UCSD-AML1 (cell line): ENCODE data around the gene DCAF6.
"Not testable (repeated sequence)": the region's sequence is repeated elsewhere in the genome, so short reads cannot be mapped to it uniquely, and the experiment has no call there.

Experiments
- DNase-seq: peaks from one replicate; lab custom pipeline; 2025; ENCODE audit not compliant: unreplicated experiment; lab: John Stamatoyannopoulos, UW

Gene DCAF6

DNA sequence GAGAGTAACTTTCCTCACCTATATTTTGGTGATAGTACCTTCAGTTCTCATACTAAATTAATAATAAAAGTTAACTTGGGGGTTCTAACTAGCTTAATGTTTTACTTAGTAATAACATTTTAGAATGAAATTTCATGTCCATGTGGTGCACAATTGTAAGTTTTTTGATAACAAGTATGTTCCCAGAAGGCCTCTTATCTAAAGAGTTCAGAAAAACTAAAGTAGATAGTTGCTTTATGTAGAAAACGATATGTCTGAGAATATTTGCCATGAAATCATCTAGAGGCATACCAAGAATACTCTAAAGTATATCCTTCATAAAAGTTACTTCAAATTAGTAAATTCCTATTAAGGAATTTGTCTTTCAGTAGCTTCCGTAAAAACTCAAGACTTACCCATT, 12.4 kb upstream of the DCAF6 start:
- no peak for DNase-seq

DNA sequence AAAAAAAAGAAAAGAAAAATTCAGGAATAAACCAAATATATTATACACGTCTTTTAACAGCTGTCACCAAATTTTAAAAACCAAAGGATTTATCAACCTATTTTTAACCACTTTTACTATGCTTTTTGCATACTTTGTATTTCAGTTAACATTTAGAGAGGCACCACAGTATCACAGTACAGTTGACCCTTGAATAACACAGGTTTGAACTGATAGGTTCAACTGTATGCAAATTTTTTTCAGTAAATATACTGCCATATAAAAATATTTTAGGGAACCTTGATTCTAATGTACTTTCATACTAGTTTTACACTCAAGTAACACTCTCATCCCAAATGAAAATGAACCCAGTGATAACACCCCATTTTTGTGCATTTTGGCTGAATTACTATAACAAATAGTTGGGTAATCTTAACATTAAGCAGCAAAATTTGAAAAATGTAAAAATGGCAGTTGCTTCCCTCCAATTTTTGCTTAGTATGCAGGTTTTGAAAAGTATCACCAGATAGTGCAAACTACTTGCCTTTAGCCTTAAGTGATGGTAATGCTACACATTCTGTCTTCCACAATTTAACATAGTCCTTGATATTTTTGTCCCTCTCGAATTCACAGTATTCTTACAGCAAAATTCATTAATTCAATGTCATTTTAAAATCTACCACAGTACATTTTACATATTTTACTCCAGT, 11.8 kb upstream of the DCAF6 start:
- DNase-seq = no peak

DNA sequence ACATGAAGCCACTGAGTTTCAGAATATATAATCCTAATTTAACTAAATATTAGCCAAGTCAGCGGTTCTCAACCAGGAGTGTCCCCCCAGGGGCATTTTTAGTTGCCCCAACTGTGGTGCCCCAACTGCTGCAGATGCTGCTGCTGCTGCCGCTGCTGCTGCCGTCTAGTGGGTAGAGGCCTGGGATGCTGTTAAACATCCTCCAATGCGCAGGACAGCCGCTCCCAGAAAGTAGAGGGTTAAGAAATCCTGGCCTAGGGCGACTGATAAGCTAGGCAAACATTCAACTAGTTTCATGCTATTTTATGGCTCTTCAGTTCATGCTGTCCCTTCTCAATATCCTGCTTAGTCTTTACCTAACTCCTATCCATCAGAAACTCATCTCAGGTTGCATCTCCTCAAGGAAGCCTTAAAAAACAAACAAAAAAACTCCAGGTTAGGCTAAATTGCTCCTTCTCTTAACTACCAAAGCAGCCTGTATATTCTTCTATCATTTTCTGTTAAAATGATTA, 9.9 kb upstream of the DCAF6 start:
- no peak for DNase-seq

DNA sequence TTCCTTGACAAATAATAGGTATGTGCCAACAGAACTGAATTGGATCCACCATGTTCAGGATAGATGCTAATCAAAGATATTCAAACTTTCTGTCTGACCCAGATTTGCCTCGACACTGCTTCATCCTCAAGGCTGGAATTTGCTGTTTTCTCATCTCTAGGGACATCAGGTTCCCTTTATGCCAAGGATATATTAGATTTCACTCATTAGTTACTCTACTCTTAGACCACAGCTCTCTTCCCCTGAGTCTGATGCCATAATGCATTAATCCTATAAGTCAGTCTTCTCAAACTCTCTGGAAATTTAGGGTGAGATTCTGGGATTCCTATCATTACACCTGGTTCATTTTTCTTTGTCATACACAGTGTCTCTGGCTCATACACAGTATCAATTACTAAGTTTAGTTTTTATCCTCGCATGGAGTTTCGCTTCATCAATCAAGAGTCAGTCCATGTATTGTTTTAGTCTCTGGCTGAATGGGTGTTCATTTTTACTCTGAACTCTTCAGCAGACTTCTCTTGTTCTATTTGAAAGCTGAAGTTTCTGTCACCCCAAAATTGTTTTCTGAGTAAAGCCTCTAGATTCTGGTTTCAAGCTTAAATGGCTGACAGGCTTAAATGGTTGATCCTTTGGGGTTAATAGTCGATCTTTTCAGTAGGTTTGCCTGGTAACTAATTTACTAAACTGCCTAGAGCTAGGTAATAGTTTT, 9.3 kb upstream of the DCAF6 start:
- DNase-seq = no peak

DNA sequence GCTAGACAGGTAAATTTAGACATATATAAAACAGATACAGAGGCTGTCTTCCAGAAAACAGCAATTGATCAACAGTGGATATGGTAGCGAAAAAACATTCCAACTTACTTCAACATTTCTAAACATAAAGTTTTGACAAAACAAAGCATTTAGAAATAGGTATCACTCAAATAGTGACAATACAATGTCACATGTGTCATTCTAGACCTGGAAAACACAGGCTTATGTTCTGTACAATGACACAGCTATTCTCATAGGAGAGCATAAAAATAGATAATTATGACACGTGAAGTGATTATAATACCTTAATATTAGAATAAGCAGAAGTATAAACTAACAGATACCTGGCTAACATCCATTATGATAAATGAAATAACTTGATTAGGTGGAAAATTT, 8.0 kb upstream of the DCAF6 start:
- no peak for DNase-seq

DNA sequence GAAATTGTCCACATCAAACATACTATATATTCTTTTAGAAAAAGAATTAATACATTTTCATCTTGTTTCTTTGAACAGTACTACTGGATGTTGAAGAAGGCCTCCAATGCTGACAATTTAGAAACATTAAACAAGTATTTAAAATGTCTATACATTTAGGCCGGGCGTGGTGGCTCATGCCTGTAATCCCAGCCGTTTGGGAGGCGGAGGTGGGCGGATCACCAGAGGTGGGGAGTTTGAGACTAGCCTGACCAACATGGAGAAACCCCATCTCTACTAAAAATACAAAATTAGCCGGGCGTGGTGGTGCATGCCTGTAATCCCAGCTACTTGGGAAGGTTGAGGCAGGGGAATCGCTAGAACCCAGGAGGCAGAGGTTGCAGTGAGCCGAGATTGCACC, 7.6 kb upstream of the DCAF6 start:
- DNase-seq = not testable (repeated sequence)

DNA sequence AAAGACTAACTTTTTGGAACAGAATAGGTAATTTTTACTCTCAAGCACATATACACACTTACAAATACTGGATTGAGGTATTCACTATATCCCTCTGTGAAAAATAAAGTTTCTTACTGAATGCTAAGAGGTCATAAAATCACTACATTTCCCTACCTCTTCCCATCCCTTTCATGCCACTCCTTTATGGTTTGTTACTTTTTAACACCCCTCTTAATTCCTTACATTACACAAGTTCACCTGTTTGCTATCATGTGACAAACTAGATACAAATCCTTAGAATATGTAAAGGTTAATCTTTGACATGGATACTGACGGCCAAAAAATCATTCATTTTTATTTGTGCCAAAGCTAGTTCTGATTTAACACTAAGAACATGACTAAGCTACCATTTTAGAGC, 6.8 kb upstream of the DCAF6 start:
- no peak for DNase-seq

DNA sequence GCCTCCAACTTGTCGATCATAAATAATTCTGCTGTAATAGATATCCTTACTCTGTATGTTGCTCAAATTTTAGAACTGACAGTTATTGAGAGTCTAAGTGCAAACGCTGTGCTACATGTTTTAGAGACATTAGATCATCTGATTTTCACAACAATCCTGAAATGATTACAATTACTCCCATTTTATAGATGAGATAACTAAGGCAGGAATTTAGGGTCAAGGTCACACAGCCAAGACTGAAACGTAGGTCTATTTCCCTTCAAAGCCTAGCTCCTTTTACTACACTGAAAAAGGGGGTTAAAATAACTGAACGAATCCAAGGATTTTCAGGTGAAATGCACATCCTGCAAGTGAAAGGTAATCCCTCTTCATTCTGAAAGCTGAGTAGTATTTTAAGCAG, 2.7 kb upstream of the DCAF6 start:
- DNase-seq = no peak

DNA sequence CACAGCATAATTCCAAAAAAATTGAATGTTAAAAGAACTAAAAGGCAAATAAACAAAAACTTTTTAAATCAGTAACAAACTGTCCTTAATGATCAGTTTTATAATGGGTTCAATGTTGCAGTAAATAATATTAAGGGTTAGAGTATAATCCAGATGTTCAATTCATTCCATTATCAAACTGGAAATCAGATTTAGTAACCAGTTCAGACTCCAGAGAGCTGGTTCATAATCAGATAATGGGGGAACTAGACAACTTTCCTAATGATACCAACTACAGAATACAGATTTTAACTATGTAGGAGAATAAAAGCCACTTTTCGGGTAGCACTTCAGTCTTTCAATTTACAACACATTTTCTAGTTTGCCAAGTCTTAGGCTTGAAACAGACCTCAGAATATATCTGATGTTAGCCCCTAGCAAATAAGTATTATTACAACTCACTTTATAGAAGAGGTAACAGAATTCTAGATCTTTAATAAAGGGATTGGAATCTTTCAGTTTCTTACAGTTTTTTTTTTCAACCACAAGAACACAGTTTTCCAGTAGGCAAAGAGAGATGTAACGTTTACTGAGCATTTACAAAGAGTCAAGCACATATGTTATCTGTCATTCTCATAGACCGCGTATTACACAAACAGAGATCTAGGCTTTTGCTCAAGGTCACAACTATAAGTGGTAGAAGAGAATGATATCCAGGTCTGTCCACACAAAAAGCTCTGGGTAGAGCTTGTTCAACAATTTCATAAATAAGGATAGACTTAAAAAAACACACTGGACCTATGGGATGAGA, 1.9 kb upstream of the DCAF6 start:
- no peak for DNase-seq

DNA sequence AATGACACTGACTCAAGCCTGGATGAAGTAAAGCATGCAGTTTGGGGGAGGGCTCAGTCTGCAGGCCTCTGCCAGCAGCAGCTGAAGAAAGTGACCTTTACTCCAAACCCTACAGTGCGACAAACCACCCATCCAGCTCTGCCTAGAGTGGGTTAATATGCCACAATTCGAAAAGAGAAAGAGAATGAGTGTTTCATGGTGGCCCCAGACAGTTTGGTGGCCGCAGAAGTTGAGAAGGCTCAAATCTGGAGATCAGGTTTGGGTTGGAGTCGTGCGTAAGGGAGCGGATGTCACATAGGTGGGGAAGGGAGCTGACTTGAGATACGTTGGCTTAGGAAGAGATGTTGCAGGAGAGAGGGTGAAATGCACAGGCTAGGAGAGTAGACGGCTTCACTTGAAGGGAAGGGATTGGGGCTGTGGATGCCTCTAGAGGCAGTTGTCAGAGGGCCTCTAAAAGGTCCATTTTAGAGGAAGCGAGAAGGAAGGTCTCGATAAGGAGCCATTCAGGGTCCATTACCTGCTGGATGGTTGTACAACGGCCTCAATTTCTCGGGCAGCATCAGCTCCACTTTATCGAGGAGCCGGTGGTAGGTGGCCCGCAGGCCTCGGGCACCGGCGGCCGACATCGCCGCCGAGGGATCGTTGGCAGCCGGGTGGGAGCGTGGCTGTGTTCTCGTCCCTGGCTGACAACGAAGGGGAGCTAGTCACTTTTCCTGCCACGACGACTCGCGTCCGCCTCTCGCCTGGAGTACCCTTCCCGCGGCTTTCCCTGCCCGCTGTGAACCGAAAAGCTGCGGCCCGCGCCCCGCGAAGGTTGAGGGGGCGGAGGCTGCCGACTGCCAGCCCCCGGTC, 1.0 kb upstream of the DCAF6 start:
- DNase-seq = peak; percentile 62

DNA sequence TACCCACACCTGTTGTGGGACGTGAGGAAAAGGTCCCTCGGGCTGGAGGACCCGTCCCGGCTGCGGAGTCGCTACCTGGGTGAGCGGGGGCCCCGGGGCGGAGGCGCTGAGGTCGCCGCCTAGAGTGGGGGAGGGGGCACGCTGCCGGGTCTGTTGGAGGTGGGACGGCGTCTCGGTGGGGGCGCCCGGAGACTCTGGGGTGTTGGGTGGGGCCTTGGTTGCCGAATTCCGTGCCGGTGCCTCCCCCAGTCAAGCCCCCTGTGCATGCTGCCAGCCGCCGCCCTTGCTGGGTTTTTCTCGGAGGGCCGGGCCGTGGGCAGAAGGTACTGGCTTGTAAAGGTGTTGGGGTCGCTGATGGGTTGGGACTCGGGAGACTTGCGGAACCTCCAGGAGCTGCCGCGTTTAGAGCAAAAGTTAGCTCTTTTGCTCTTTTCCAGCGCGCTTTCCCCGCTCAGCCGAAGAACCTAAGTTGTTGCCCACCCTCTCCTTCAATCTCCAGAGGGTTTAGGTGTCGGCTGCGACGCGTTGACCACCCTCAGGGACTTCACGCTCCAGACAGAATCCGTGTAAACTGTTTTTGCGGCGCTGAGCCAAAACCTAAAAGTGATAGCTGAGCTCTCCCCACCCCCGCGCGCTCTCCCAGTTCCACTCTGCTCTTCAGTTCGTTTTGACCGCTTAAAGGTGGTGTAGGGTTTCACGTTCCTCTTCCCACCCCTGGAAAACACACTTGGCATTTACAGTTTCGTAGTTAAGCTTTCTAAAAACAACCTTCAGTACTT, 636 bp downstream of the DCAF6 start, which contains the start of gene MPC2:
MPC2 (minus strand) TSS at position 143 of the 779 bp plus-strand sequence. CDS start 1,231 bp downstream, outside the sequence.
- peak; percentile 71 for DNase-seq

DNA sequence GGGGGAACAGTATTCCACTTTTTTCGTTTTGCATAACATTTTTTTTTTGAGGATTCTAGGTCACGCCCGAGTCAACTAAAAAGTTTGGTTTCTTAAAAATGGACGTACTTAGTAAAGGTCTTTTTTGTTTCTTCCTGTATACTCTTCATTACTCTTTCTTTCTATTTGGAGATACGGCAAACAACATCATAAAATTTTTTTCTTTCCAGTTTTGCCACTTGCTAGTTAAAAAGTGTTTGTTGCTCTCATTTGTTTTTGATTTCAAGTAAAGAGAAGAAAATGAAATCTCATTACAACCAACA, 1.2 kb downstream of the DCAF6 start:
- no peak for DNase-seq

DNA sequence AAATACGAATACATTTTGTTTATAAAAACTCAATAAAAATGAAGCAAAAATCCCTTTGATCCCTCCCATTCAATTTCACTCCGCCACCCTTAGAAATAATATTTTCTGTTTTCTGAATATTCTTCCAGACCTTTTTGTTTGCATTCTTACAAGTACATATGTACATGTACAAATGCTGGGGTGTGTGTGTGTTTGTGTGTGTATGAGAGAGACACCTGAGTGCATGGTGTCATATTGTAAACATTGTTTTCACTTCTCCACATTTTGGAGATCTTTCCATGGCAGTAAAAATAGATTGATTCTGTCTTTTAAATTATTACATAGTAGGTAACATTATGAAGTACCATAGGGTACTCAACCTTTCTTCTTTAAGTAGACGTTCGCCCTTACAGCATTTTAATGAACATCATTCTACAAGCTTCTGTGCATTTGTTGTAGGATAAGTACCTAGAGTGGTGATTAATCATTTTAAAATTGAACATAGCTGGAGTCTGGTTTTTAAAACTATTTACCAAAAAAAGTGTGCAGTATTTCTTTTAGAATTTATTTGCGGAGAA, 1.7 kb downstream of the DCAF6 start:
- no peak for DNase-seq

DNA sequence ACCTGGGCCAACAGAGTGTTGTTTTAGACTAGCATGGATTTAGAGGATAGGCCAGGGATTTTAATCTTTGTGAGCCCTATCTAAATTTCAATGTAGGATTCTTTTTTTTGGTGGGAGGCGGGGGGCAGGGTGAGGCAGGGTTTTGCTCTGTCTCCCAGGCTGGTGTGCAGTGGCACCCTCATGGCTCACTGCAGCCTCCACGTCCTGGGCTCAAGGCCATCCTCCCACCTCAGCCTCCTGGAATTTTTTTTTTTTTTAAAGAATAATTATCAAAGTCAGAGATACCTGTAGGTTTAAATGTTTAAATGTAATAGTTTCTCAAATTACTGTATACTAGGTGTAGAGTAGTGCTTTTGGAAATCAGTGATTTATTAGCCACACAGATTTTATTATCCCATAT, 3.8 kb downstream of the DCAF6 start:
- no peak for DNase-seq

DNA sequence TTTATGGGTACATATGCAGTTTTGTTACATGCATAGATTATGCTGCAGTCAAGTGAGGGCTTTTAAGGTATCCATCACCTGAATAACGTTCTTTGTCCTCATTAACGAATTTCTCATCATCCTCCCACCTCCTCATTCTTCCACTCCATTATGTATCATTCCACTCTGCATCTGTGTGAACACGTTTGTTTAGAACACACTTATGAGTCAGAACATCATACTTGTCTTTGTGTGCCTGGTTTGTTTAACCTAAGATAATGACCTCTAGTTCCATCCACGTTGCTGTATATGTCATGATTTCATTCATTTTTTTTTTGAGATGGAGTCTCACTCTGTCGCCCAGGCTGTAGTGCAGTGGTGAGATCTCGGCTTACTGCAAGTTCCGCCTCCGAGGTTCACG, 7.1 kb downstream of the DCAF6 start:
- no peak for DNase-seq

DNA sequence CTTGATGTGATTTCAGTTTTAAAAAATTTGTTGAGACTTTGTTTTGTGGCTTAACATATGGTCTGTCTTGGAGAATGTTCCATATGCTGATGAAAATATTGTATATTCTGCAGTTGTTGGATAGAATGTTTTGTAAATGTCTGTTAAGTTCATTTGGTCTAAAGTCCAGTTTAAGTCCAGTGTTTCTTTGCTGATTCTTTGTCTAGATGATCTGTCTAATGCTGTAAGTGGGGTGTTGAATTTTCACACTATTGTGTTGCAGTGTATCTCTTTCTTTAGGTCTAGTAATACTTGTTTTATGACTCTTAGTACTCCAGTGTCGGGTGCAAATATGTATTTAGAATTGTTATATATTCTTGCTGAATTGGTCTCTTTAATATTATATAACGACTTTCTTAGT, 11.2 kb downstream of the DCAF6 start:
- no peak for DNase-seq

DNA sequence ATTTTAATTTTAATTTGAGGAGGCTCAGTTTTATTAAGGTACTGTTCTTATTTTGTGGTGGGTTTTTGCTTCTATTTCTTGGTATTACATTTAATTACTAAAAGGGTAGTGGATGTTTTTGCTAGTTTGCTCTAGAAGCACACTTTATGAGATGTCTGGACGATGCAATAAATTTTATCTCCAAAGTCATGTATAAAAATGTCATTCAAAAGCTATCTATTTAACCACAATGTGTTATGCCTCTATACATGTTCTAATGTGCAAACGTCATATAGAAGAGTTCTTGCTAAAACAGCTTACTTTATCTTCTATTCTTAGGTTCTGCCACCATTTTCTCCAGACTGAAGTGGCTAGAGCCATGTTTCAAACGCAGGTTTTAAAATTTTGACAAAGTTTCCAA, 13.3 kb downstream of the DCAF6 start:
- no peak for DNase-seq

DNA sequence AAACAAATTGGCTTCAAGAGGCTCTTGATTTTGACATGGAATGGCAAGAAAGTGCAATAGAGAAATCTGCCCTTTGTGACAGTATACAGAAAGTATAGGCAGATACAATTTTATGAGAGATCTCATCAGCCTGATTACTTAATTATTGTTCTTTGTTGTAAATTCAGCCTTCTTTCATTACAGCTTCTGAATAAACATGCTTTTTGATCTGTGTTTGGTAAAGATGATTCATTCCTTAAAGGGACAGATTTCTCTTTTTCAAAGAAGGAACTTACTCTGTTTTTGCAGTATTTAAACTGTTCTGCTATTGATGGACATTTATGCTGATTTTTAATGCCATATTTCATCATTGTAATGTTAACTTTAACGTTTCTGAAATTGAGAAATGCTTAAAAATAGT, 14.1 kb downstream of the DCAF6 start:
- no peak for DNase-seq

DNA sequence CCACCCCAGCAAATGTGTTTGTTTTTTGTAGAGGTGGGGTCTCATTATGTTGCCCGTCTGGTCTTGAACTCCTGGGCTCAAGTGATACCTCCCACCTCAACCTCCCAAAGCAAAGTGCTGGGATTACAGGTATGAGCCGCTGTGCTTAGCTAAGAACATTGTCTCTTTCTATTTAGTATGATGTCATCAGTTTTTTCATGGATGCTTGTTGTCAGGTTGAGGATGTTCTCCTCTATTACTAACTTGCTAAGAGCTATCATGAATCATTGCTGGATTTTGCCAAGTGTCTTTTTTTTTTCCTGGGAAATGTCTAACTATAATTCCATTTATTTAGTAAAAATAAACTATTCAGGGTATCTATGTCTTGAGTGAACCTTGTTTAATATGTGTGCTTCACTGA, 19.4 kb downstream of the DCAF6 start:
- DNase-seq = no peak

DNA sequence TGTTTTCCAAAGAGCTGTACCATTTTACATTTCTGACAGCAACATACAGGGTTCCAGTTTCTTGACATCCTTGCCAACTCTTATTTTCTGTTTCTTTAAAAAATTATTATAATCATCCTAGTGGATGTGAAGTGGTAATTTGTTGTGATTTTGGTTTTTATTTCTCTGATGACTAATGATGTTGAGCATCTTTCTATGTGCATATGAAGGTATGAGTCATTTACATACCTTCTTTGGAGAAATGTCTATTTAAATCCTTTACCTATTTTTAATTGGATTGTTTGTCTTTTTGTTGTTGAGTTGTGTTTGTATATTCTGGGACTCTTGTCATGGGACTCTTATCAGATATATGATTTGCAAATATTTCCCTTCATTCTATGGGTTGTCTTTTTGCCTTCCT, 21.2 kb downstream of the DCAF6 start:
- DNase-seq = no peak
